Breast epithelium (tissue), 4 donors: ENCODE data around the gene CBLN3. TPM values are rescaled to one million over a fixed set of nuclear protein-coding genes. Genes with fewer than 3 reads are reported as not detected.

Source experiments
- DNase-seq, 2 donors: peaks; one replicate each; pipeline ENCODE4 v3.0.0-alpha.2; 2019; ENCODE audit warnings: low spot score in 2 of 2
- H3K27ac ChIP-seq, 2 donors: fragments of 200-600 bp; sonication (generic) in 1 of 2; one replicate each; pipeline ENCODE4 v1.5.1; 2016 to 2019; ENCODE audit warnings: mild to moderate bottlenecking in 1 of 2
- H3K27me3 ChIP-seq, 2 donors: fragments of 200-600 bp; sonication (generic) in 1 of 2; one replicate each; pipeline versions ENCODE4 v1.5.1 to v1.6.0; 2017 to 2019; ENCODE audit warnings: control low read depth in 1 of 2, mild to moderate bottlenecking in 1 of 2
- H3K36me3 ChIP-seq: fragments of 200-600 bp; one replicate; pipeline ENCODE4 v1.5.1; 2019
- H3K4me1 ChIP-seq, 2 donors: fragments of 200-600 bp; sonication (generic); one replicate each; pipeline ENCODE4 v1.5.1; 2016 to 2019; ENCODE audit warnings: control low read depth in 1 of 2
- H3K4me3 ChIP-seq, 3 donors: fragments of 200-600 bp; sonication (generic); 1 replicate in 2 of 3; 2 replicates in 1 of 3; pipeline ENCODE4 v1.5.1; 2016 to 2019; ENCODE audit warnings: mild to moderate bottlenecking in 3 of 3, moderate library complexity in 2 of 3
- H3K9me3 ChIP-seq, 2 donors: fragments of 200-600 bp; sonication (generic) in 1 of 2; one replicate each; pipeline ENCODE4 v1.5.1; 2016 to 2019; ENCODE audit warnings: control low read depth in 1 of 2
- POLR2A ChIP-seq: fragments of 450-650 bp; IDR thresholded peaks from one replicate; pipeline ENCODE4 v1.6.1; 2016; ENCODE audit warnings: antibody characterized with exemption, mild to moderate bottlenecking, moderate library complexity
- POLR2AphosphoS5 ChIP-seq, 3 donors: sonication (generic); formaldehyde crosslinking; IDR thresholded peaks; one replicate each; pipeline ENCODE4 v1.6.1; 2017; ENCODE audit warnings: antibody characterized with exemption in 3 of 3
- intact Hi-C: fragments of 100-400 bp; cut with DNase I; formaldehyde crosslinking; loops from one replicate; pipeline ENCODE4 v1.15.1; 2023; ENCODE audit warnings: low total_unique reads
- total RNA-seq, 3 donors: library from RNA; depleted of rRNA; stranded (reverse); fragments of >200 nt; gene quantifications; one replicate each; pipeline ENCODE4 v1.1.0, GENCODE V29; 2016
- TF ChIP-seq, protein P1 (sequence below), 3 donors: fragments of 450-650 bp; IDR thresholded peaks; one replicate each; pipeline ENCODE4 v1.5.1; 2016 to 2017; ENCODE audit warnings: antibody characterized with exemption in 3 of 3, mild to moderate bottlenecking in 3 of 3, moderate library complexity in 3 of 3

CBLN3 gene
- total RNA-seq, 3 donors from 2014 or later = 1.6 to 3.8 (median 2.3) TPM

DNA sequence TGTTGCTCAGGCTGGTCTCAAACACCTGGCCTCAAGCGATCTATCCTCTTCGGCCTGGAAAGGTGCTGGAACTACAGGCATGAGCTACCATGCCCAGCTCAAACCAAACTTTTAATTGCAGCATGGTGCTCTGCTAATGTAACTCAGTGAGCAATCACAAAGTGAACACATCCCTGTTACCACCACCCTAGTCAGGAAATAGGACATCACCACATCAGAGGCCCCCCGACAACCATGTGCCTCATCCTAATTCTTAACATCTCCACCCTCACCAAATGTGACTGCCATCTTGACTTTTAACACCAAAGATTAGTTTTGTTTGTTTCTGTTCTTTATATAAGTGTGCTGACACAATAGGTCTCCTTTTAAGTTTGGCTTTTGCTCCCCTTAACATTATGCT lies 35.9 kb upstream of the CBLN3 start:
- Histone ChIP-seq H3K27ac (no peak overlapping the region), H3K36me3 (no peaks in the 10 kb centered on the region), H3K4me1 (no peaks in the 10 kb centered on the region), H3K9me3 (no peaks in the 10 kb centered on the region), H3K4me3 (no peak overlapping the region), H3K27me3 (no peaks in the 10 kb centered on the region)
- DNase-seq = no peak
- no peak for TF ChIP-seq POLR2A
- TF ChIP-seq POLR2AphosphoS5 (IDR thresholded peaks at IDR 0.05) = no peak
- TF ChIP-seq, protein P1, sequence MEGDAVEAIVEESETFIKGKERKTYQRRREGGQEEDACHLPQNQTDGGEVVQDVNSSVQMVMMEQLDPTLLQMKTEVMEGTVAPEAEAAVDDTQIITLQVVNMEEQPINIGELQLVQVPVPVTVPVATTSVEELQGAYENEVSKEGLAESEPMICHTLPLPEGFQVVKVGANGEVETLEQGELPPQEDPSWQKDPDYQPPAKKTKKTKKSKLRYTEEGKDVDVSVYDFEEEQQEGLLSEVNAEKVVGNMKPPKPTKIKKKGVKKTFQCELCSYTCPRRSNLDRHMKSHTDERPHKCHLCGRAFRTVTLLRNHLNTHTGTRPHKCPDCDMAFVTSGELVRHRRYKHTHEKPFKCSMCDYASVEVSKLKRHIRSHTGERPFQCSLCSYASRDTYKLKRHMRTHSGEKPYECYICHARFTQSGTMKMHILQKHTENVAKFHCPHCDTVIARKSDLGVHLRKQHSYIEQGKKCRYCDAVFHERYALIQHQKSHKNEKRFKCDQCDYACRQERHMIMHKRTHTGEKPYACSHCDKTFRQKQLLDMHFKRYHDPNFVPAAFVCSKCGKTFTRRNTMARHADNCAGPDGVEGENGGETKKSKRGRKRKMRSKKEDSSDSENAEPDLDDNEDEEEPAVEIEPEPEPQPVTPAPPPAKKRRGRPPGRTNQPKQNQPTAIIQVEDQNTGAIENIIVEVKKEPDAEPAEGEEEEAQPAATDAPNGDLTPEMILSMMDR (IDR thresholded peaks at IDR 0.05) = no peak
- intact Hi-C loops = no loop called here

DNA sequence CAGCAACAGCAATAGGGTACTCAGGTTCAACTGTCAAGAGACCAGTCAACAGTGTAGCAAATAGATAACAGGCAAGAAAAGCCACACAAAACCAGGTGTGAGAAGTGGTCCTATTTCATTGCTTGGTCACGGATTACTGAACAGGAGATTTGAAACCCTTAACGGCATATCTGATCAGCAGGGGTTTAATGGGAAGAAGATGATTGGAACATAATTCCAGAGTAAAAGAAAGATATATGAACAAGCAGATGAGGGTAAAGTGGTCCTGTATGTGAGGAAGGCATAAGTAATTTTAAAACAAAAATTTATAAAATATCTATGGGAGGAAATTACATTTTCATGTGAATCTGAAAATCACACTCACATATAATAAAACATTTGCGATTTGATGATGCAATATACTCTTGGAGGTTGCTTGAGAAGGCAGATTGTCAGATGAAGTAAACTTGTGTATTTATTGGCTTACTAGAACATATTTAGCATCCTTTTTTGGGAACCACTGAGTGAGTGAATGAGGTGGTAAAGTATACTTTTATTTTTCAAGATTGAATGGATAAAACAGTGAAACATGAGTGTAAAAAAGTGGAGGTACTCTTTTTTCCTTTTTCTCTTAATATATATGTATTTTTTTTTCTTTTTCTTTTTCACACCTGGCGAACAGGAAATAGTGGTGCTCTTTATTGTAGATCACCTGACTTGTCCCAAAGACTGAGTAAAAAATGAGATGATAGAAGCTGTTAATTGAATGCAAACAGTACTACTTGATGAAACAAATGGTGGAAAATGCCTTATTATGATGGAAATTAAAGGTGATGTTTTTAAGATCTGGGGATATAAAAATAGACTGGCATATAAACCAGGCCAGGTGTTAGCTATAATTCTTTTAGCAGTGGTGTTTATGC lies 34.7 kb upstream of the CBLN3 start:
- no peaks in the 10 kb centered on the region for H3K36me3 ChIP-seq
- intact Hi-C loops = no loop called here
- H3K27ac ChIP-seq = no peak overlapping the region
- no peaks in the 10 kb centered on the region for H3K27me3 ChIP-seq
- H3K4me3 ChIP-seq = no peak overlapping the region
- no peaks in the 10 kb centered on the region for H3K9me3 ChIP-seq
- TF ChIP-seq POLR2A = no peak
- TF ChIP-seq, protein P1 (IDR thresholded peaks at IDR 0.05) = no peak
- TF ChIP-seq POLR2AphosphoS5 (IDR thresholded peaks at IDR 0.05) = no peak
- no peaks in the 10 kb centered on the region for H3K4me1 ChIP-seq
- DNase-seq = no peak

DNA sequence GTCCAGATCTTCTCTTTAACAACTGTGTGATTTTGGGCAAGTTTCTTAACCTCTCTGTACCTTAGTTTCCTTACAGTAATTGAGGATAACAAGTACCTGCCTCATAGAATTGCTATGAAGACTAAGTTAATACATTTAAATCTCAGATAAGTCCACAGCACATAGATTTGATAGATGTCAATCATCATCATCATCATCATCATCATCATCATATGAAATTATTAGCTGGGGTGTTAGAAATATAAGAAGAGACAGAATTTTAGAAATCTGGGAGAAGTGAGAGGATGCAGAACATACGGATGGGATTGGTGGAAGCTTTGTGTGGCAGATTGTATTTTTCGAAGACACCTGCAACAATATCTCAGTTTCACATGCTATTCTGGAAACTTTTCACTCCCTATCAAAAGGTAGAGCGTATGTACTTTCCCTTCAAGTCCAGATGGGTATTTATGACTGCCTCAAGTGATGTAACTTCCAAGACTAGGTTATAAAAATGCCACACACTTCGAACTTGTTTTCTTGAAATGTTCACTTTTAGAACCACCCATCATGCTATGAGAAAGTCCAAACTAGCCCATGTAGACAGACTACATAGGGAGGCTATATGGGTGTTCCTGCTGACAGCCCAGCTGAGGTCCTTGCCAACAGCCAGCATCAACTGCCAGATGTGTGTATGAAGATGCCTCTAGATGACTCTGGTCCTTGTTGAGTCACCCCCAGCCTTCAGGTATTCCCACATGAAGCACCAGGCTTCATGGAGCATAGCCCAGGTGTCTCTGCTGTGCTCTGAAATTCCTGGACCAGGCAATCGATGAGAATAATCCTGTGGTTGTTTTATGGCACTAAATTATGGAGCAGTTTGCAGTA lies 33.8 kb upstream of the CBLN3 start:
- Histone ChIP-seq H3K4me1 (no peaks in the 10 kb centered on the region), H3K27ac (no peak overlapping the region), H3K4me3 (no peak overlapping the region), H3K27me3 (no peaks in the 10 kb centered on the region), H3K36me3 (no peaks in the 10 kb centered on the region), H3K9me3 (no peaks in the 10 kb centered on the region)
- TF ChIP-seq POLR2AphosphoS5 (IDR thresholded peaks at IDR 0.05) = no peak
- TF ChIP-seq POLR2A = no peak
- TF ChIP-seq, protein P1 (IDR thresholded peaks at IDR 0.05) = no peak
- intact Hi-C loops = no loop called here
- DNase-seq = no peak

DNA sequence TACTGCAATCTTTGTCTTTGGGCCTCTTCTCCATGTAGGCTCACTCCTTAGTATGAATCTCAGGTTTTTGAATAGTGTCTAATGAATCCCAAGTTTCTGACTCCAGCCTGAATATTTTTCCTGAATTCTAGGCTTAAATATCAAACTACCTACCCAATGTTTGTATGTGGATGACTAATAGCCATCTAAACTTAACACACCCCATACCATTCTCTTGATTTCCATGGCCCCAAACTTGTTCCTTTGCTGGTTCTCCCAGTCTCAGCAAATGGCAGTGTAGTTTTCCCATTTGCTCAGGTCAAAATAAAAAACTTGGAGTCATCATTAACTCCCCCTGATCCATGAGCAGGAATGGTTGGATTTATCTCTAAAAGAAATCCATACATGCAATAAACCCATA lies 31.9 kb upstream of the CBLN3 start:
- DNase-seq = no peak
- Histone ChIP-seq H3K9me3 (no peaks in the 10 kb centered on the region), H3K4me3 (no peak overlapping the region), H3K27me3 (no peaks in the 10 kb centered on the region), H3K27ac (no peak overlapping the region), H3K36me3 (no peaks in the 10 kb centered on the region), H3K4me1 (no peaks in the 10 kb centered on the region)
- TF ChIP-seq POLR2AphosphoS5 (IDR thresholded peaks at IDR 0.05) (no peak), POLR2A (no peak)
- TF ChIP-seq, protein P1 (IDR thresholded peaks at IDR 0.05) = no peak
- intact Hi-C loops = no loop called here

DNA sequence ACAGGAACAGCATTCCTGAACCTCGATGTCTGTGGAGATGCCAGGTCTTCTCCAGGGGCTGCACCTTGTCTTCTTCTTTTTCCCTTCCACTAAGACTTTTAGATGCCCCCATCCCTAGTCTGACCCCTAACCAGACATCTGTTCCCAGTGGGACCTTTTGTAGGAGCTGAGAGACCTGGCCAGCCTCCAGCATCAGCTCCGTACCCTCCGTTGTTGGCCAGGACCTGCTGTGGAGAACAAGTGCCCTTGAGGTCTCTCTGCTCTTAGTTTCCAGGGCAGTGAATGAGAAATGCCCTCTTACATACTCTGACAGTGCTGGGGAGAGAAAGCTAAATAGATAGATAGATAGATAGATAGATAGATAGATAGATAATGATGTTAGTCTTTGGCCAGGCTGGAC lies 29.9 kb upstream of the CBLN3 start:
- no peaks in the 10 kb centered on the region for H3K27me3 ChIP-seq
- no peak overlapping the region for H3K27ac ChIP-seq
- intact Hi-C loops = no loop called here
- no peaks in the 10 kb centered on the region for H3K36me3 ChIP-seq
- no peak for DNase-seq
- H3K4me3 ChIP-seq = no peak overlapping the region
- TF ChIP-seq, protein P1 (IDR thresholded peaks at IDR 0.05) = no peak
- no peak for TF ChIP-seq POLR2AphosphoS5 (IDR thresholded peaks at IDR 0.05)
- no peak for TF ChIP-seq POLR2A
- H3K9me3 ChIP-seq = no peaks in the 10 kb centered on the region
- H3K4me1 ChIP-seq = no peaks in the 10 kb centered on the region
